Hepatocyte (in vitro differentiated cells): ENCODE measurements around the gene MAP4K1. TPM values are rescaled to one million over a fixed set of nuclear protein-coding genes. Genes with fewer than 3 reads are reported as not detected.

Experiments
- DNase-seq: peaks from one replicate; pipeline ENCODE4 v3.0.0-alpha.2; 2016; ENCODE audit warnings: low spot score
- H2AFZ ChIP-seq: fragments of 200-600 bp; sonication (generic); 2 replicates; pipeline ENCODE4 v1.6.0; 2016; ENCODE audit warnings: antibody characterized with exemption, mild to moderate bottlenecking
- H3K27ac ChIP-seq: fragments of 200-600 bp; sonication (generic); 2 replicates; pipeline ENCODE4 v1.5.1; 2016; ENCODE audit warnings: mild to moderate bottlenecking
- H3K27me3 ChIP-seq: fragments of 200-600 bp; sonication (generic); 2 replicates; pipeline ENCODE4 v1.6.1; 2016
- H3K36me3 ChIP-seq: fragments of 200-600 bp; sonication (generic); replicated peaks from 2 replicates; pipeline ENCODE4 v1.5.1; 2016; ENCODE audit warnings: low read depth; ENCODE audit not compliant: insufficient read depth
- H3K4me1 ChIP-seq: fragments of 200-600 bp; sonication (generic); 2 replicates; pipeline ENCODE4 v1.5.1; 2016; ENCODE audit warnings: mild to moderate bottlenecking, moderate library complexity; ENCODE audit not compliant: insufficient read depth
- H3K4me2 ChIP-seq: fragments of 200-600 bp; sonication (generic); 2 replicates; pipeline ENCODE4 v1.6.0; 2016
- H3K4me3 ChIP-seq: fragments of 200-600 bp; sonication (generic); 2 replicates; pipeline ENCODE4 v1.5.1; 2016; ENCODE audit warnings: mild to moderate bottlenecking
- H3K79me2 ChIP-seq: fragments of 200-600 bp; sonication (generic); 2 replicates; pipeline ENCODE4 v1.6.0; 2017; ENCODE audit warnings: mild to moderate bottlenecking
- H3K9me2 ChIP-seq: fragments of 200-600 bp; sonication (generic); replicated peaks from 2 replicates; pipeline ENCODE4 v1.6.0; 2017; ENCODE audit warnings: mild to moderate bottlenecking; ENCODE audit not compliant: insufficient read depth
- H3K9me3 ChIP-seq: fragments of 200-600 bp; sonication (generic); 2 replicates; pipeline ENCODE4 v1.5.1; 2016; ENCODE audit warnings: low read depth, mild to moderate bottlenecking
- H4K20me1 ChIP-seq: fragments of 200-600 bp; sonication (generic); 2 replicates; pipeline ENCODE4 v1.6.0; 2016; ENCODE audit warnings: mild to moderate bottlenecking; ENCODE audit not compliant: insufficient read depth, poor library complexity, severe bottlenecking
- EZH2 ChIP-seq: fragments of 200-600 bp; sonication (generic); IDR thresholded peaks from 2 replicates; pipeline ENCODE4 v1.6.1; 2016; ENCODE audit warnings: antibody characterized with exemption, mild to moderate bottlenecking, borderline replicate concordance
- EZH2phosphoT487 ChIP-seq: fragments of 200-600 bp; sonication (generic); IDR thresholded peaks from one replicate; pipeline ENCODE4 v1.6.1; 2018; ENCODE audit warnings: antibody characterized with exemption, mild to moderate bottlenecking, low read depth, moderate library complexity; ENCODE audit not compliant: unreplicated experiment, severe bottlenecking
- WGBS: methylation state at CpG from one replicate; pipeline ENCODE4 v1.1.6; 2016; ENCODE audit warnings: low lambda C conversion rate; ENCODE audit errors: missing lambda C conversion rate; 5-methylcytosine and 5-hydroxymethylcytosine counted together
- polyA plus RNA-seq: library from polyadenylated mRNA; unstranded; fragments of >200 nt; fragmentation: Nextera tagmentation; extraction: Ambion mirVana; gene quantifications from 2 replicates; pipeline ENCODE4 v1.2.1, GENCODE V29; 2016
- total RNA-seq: library from RNA; depleted of rRNA; stranded (reverse); fragments of >200 nt; gene quantifications from 2 replicates; pipeline ENCODE4 v1.2.3, GENCODE V29; 2014
- TF ChIP-seq, protein P1 (sequence below): fragments of 200-600 bp; sonication (generic); IDR thresholded peaks from 2 replicates; pipeline ENCODE4 v1.5.1; 2016; ENCODE audit warnings: antibody characterized with exemption, mild to moderate bottlenecking; ENCODE audit not compliant: poor library complexity

The MAP4K1 gene
- 0.57 and 0.96 TPM in 2 replicates for total RNA-seq
- 2.6 and 4.5 TPM in 2 replicates for polyA plus RNA-seq

DNA sequence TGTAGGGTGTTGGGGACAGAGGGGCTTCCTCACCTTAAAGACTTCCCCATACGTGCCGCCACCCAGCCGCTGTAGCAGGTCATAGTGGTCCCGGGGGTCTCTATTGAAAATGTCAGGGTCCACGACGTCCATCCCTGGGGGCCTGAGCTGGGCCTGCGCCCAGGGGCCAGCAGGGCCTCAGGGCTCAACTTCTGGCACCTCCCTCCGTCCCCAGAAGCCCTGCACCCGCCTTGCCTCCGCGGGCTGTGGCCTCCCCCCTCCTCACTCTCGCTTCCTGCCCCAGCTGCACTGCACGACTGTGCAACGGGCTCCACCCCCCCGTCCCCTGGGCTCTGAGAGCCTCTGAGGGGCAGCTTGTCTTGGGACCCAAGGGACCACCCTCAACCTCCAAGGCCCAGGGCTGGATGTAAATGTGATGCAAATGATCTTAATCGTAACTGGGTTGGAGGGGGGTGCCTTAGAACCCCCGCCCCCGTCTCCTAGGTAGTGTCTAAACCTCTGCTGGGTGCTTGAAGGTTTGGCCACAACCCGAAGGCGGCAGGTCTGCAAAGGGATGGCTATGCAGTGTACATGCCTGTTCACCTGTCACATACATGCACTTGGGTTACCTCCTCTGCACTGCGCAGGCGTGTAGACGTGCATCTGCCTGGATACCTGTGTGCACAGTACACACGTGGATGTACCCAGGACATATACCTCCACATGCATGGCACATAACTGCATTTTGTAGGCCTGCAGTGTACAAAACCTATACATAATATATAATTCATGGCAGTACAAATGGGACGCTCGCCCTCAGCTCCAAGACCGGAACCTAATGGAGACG, at the start of gene MAP4K1:
MAP4K1 (minus strand) TSS at position 190 of the 826 bp plus-strand sequence; CDS start at position 132, 58 bp downstream.
- H3K36me3 ChIP-seq = no peaks in the 10 kb centered on the region
- H3K4me1 ChIP-seq = no peaks in the 10 kb centered on the region
- no peaks in the 10 kb centered on the region for H4K20me1 ChIP-seq
- H3K27ac ChIP-seq = peak within 1 kb of the TSS; percentile 69
- no peaks in the 10 kb centered on the region for H3K27me3 ChIP-seq
- H3K79me2 ChIP-seq = peaks cover 16% of the 10 kb centered on the region
- WGBS = 87% methylated on average over 25 of the region's 28 CpGs
- peak within 1 kb of the TSS; percentile 15 for H3K4me3 ChIP-seq
- TF ChIP-seq, protein P1, sequence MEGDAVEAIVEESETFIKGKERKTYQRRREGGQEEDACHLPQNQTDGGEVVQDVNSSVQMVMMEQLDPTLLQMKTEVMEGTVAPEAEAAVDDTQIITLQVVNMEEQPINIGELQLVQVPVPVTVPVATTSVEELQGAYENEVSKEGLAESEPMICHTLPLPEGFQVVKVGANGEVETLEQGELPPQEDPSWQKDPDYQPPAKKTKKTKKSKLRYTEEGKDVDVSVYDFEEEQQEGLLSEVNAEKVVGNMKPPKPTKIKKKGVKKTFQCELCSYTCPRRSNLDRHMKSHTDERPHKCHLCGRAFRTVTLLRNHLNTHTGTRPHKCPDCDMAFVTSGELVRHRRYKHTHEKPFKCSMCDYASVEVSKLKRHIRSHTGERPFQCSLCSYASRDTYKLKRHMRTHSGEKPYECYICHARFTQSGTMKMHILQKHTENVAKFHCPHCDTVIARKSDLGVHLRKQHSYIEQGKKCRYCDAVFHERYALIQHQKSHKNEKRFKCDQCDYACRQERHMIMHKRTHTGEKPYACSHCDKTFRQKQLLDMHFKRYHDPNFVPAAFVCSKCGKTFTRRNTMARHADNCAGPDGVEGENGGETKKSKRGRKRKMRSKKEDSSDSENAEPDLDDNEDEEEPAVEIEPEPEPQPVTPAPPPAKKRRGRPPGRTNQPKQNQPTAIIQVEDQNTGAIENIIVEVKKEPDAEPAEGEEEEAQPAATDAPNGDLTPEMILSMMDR = no peak
- TF ChIP-seq EZH2 (no peak), EZH2phosphoT487 (no peak)
- peak within 1 kb of the TSS; percentile 77 for H3K4me2 ChIP-seq
- no peaks in the 10 kb centered on the region for H3K9me2 ChIP-seq
- peak within 1 kb of the TSS; percentile 64 for H2AFZ ChIP-seq
- no peaks in the 10 kb centered on the region for H3K9me3 ChIP-seq
- no peak for DNase-seq

DNA sequence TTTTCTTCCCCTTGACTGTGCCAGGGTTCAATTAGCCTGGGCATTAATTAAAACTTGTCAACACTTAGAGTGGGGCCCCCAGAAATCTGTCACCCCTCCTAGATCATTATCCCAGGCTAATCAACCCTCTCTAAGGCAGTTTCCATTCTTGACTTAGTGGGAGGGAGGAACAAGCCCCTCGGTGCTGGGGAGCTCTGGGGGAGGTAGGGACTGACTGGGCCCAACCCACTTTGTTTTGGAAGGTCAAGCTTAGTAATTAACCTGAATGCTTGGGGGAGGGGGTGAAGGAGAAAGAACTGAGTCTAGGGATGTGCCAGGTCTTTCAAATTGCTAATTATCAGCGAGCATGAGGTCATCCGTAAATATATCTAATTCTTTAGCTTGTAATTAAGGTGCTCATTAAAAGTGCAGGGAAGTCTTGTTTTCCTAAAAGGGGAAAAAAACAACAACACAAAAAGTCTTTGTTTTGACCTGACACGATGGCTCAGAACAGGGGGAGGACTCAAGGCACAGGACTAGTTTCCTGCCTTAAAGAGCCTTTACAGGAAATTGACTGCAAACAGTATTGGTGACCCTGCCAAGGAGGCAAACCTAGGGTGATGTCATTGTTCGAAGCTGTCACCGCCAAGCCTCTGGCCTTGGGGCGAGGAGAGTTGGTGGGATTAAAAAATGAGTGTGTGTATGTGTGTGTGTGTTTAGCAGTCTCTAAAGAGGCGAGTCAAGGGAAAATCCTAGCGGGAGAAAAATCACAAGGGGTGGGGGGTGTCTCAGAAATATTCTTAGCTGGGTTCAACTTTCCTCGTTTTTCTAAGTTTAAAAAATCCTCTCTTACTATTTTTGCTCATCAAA, 49.1 kb upstream of the MAP4K1 start:
- TF ChIP-seq, protein P1 = no peak
- TF ChIP-seq EZH2phosphoT487 = no peak
- TF ChIP-seq EZH2 = no peak
- Histone ChIP-seq H3K4me2 (peak overlapping the region; percentile 53), H3K27ac (peak overlapping the region; percentile 85), H3K4me3 (no peak overlapping the region), H3K9me2 (no peaks in the 10 kb centered on the region), H2AFZ (no peak overlapping the region), H3K79me2 (peaks cover 97% of the 10 kb centered on the region), H4K20me1 (peaks cover 27% of the 10 kb centered on the region), H3K4me1 (peaks cover 91% of the 10 kb centered on the region), H3K9me3 (no peaks in the 10 kb centered on the region), H3K36me3 (no peaks in the 10 kb centered on the region), H3K27me3 (no peaks in the 10 kb centered on the region)
- peak; percentile 79 for DNase-seq
- 25% methylated on average over 10 of the region's 10 CpGs for WGBS

DNA sequence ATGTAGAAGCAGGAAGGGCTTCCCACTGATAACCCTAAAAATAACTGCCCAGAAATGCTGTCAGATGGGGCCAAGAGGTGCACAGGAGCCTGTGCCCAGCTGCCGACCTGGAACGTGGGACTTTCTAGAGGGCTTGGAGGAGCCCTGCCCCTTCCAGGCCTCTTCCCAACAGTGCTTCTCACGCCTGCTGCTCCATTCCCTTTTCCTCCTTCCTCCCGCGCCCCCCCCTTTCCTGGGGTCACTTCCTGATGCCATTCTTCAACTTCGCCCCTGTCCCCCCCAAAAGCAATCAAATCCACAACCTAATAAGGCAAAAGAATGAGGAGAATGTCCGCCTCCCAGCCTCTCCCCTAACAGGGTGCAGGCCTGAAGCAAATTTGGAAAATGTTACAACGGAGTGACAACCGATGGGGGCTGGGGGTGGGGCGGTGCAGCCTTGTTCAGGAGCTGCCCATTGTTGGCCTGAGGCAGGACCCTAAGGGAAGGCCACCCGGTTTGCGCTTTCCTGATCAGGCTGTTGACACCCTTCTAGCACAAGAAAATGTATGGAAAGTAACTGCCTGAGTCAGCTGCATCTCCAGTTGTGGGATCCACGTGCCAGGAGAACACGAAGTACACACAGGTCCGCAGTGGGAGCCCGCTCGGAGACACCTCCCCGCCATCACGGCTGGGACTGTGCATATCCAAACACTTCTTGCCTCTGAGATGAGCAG, 48.4 kb upstream of the MAP4K1 start:
- H3K4me2 ChIP-seq = peak overlapping the region; percentile 53
- TF ChIP-seq EZH2 (no peak), EZH2phosphoT487 (no peak)
- TF ChIP-seq, protein P1 = no peak
- peaks cover 88% of the 10 kb centered on the region for H3K4me1 ChIP-seq
- 44% methylated on average over 18 of the region's 19 CpGs for WGBS
- no peak overlapping the region for H2AFZ ChIP-seq
- H3K27me3 ChIP-seq = no peaks in the 10 kb centered on the region
- peaks cover 27% of the 10 kb centered on the region for H4K20me1 ChIP-seq
- H3K4me3 ChIP-seq = no peak overlapping the region
- peak; percentile 55 for DNase-seq
- peaks cover 96% of the 10 kb centered on the region for H3K79me2 ChIP-seq
- H3K36me3 ChIP-seq = no peaks in the 10 kb centered on the region
- no peaks in the 10 kb centered on the region for H3K9me2 ChIP-seq
- peak overlapping the region; percentile 85 for H3K27ac ChIP-seq
- no peaks in the 10 kb centered on the region for H3K9me3 ChIP-seq
